Measurements from ENCODE around the gene ICAM1.

DNA sequence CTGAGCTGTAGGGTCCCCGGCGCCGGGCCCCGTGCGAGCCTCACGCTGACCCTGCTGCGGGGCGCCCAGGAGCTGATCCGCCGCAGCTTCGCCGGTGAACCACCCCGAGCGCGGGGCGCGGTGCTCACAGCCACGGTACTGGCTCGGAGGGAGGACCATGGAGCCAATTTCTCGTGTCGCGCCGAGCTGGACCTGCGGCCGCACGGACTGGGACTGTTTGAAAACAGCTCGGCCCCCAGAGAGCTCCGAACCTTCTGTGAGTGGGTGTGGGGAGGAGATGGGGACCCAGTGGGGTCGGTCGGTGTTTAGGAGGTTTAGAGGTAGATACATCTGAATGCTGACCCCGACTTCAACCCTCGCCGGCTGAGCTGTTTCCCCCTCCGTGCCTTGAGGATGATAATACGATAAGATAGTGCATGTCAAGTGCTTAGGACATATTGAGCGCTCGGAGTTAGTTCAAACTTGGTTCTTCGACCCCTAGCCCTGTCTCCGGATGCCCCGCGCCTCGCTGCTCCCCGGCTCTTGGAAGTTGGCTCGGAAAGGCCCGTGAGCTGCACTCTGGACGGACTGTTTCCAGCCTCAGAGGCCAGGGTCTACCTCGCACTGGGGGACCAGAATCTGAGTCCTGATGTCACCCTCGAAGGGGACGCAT, 20.8 kb downstream of the ICAM1 start:
- TF ChIP-seq FOXM1 (IDR thresholded peaks at IDR 0.05; ENCODE audit: low read depth), result no peak
- TF ChIP-seq JUND (IDR thresholded peaks at IDR 0.05), result no peak
